OCI-M2 (cell line): ENCODE data around the gene PDK3.

Source experiments
- DNase-seq: peaks from one replicate; lab custom pipeline; 2025; ENCODE audit not compliant: unreplicated experiment; lab: John Stamatoyannopoulos, UW

PDK3 gene

DNA sequence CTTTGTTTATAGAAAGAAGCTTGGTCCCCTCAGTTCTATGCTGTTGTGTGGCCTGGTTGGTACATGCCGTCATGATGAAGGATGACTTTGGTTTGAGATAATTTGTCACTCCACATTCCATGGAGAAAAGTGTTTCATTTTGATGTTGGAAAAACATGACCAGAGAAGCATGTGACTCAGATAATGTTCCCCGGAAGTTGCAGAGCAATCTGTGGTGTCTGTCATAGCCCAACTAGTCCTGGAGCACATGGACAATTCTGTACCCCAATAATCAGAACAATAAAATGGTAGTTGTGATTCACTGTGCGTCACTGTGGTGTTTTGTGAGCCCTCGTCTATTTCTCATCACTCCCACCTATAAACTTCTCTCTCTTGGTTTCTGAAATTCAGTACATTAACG is 85.1 kb downstream of the PDK3 start:
- DNase-seq: no peak

DNA sequence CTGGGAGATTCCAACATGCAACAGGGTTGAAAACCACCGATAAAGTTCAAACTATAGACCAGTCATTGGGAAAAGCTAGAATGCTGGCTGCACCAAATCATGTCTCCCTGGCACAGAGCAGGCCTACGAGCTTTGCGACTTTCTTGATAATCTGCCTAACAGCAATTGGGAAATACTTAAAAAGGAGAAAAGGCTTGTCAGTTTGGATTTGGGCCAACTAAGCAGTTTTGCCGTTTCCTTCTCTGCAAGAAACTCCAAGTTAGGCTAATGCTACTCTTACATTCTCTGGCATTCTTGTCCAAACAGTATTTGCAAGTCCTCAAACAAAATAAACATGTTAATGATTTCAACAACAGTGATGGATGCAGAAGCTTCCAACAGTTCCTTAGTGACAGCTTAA is 87.9 kb downstream of the PDK3 start:
- no peak for DNase-seq

DNA sequence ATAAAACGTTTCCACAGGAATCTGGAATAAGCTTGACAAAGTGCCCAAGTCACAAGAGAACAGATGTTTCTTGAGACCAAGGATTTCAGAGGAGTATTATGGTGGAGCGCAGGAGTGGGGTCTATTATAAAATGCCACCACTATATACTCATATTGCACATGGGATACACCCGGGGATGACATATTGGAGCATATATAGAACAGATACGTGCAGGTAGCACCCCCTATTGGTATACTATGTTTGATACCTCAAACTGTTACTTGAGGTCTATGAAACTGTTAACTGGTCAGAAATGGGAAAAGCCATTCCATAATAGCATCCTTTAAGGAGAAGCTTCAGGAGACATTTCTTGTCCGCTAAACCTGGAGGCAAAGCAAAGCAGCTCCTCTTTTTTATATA is 96.0 kb downstream of the PDK3 start:
- no peak for DNase-seq

DNA sequence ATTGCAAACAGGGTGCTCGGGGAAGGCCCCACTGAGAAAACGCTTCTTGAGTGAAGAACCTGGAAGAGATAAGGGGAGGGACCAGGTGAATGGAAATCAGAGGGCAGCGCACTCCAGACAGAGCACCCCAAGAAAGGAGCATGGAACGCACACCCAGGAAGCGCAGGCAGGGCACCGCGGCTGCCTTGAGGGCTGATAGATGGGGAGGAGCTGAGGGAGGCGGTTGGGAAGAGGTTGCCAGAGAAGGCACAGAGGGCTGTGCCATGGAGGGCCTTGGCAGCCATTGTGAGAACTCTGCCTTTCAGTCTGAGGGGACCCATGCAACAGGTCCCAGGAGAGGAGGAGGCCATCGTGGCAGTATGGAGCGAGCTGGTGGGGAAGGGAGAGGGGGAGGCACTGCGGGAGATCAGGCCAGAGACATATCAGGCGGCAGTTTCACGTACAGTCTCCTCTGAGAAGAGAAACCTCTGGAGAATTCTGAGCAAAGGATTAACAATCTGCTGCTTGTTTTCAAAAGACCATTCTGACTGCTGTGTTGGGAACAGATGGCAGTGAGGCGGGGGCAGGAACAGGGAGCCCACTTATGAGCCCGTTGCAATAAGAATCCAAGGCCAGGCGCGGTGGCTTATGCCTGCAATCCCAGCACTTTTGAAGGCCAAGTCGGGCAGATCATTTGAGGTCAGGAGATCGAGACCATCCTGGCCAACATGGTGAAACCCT is 98.4 kb downstream of the PDK3 start:
- DNase-seq: no peak

DNA sequence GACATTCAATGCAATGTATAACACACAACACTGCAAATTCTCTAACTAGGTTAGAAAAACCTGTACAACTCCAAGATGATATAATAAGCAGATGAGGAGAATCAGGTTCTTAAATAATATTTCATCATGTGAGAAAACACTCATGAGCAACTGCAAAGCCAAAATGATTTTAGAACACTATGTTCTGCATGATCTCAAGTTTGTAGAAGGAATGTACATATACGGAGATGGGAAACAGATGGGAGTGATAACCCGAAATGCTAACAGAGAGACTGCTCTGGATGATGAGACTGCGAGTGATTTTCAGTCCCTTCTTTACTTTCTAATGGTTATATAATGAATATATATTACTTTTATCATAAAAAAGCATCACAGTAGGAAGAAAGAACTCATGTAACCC is 101.2 kb downstream of the PDK3 start:
- no peak for DNase-seq

DNA sequence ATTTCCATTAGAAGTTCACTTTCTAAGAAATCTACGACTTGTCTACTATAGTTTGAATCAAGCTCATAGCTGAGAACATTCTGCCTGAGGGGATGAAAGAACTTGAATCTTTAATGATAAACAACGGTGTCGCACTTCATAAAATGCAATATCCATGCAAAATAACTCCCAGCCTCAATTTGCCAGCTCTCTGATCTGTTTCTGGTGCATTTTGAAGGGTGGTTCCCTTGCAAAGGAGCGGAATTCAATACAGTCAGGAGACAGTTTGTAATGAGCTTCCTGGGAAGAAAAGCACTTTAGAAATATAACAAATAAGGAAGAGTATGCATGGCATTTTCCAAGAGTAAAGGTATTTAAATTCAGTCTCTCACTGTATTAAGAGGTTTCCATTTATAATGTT is 102.1 kb downstream of the PDK3 start:
- no peak for DNase-seq

DNA sequence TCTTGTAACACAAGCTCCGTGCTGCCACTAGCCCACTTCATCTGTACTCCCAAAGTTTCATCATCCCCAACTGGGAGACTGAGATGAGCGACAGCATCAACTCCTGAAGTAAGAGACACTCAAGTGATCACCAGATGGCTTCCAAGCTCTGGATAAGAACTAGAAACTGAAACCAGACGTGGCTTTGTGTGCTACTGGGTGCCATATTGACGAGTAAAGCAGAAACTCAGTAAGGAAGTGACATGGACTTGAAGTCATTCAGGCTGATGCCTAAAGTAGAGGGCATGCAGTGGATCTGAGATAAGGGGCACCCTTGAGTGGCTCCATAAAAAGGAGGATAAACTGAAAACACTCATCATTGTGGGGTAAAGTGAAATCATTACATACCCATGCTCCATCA is 109.7 kb downstream of the PDK3 start:
- DNase-seq: no peak

DNA sequence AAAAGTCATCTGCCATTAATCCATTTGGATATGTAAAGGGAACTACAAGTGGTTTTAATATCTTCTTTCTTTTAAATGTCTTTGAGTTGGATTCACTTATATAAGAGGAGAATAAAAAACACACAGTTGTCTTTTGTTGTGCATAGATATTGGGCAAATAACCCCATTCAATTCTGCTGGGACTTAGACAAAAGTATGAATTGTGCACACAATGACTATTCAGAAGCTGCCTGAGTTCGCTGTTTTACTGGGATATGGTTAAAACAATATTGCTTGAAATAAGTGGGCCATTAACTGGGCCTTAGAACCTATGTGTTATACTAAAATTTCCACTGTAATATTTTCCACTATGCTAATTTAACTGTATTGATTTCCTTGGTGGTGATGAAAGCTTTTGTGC is 110.4 kb downstream of the PDK3 start:
- DNase-seq: no peak

DNA sequence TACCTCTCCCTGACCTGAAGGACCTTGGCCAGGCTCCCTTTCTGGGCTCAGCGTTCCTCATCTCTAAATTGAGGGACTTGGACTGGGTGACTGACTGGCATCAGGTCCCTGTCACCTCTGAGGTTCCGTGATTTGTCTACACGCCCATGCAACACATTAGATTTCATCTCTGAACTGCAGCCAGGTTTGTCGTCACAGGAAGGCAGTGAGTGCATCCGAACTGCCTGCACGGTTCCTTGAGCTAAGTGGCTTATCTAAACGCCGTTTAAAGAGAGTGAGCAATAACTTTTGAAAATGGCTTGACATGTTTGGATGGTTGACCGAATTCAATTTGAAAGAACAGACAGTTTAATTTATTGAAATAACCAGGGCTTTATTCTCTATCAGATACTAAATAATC is 112.0 kb downstream of the PDK3 start:
- no peak for DNase-seq
